ENCODE measurements around the gene CARD8. TPM values are rescaled to one million over a fixed set of nuclear protein-coding genes. Genes with fewer than 3 reads are reported as not detected.
"Not testable (repeated sequence)": the region's sequence is repeated elsewhere in the genome, so short reads cannot be mapped to it uniquely, and the experiment has no call there.

Gene CARD8
- total RNA-seq, 1 donor from 2014 or later, result 47.2 TPM

GRCh38 chr19:48258992-48259391 lies 3.3 kb upstream of the CARD8 start:
- DNase-seq, result not testable (repeated sequence)

DNA sequence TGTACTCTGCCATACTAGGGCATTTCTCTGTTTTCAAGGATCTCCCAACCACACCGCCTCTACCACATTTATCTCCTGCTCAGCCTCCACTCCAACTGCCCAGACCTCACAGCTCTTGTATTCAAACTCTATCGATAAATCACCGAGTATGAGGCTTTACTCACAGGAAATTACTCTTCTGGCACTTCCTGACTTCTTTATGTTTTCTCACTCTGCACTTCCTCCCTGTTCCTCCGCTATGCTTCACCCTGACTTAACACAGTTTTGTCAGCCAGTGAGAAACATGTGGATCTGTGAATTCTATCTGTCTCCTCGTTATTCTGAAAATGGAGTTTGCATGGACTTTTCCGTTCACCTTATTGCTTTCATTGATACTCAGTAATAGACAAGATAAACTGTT lies 2.6 kb upstream of the CARD8 start:
- DNase-seq, result no peak

DNA sequence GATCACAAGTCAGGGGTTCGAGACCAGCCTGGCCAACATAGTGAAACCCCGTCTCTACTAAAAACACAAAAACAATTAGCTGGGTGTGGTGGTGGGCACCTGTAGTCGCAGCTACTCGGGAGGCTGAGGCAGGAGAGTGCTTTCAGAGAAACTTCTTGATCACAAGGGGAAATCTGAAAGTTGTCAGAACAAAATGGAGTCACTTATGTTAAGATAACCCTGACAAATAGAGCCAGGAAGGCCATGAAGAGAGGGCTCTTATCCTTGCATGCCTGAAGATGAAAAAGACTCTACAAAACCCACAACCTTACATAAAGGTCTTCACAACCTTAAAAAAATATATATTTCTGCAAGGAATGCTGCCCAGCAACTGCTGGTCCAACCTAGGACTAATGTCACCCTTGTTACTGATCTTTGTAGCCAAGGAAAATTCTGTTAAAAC lies 1.2 kb downstream of the CARD8 start:
- no peak for DNase-seq

DNA sequence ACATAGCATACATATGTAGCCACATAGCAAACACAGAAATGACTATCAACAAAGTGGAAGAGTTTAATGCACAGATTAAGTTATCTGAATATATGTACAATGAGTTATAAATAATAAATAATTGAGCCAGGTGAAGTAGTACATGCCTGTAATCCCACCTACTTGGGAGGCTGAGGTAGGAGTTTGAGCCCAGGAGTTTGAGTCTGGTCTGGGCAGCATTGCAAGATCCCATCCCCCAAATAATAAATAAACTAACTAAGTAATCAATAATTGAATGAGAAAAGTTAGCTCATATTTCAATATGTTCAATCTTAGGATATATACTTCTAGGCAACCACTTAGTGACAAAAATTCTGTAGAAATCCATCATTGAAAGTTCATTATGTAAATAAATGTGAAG lies 1.7 kb downstream of the CARD8 start:
- no peak for DNase-seq

- no peak for DNase-seq
These were observed 3.1 kb downstream of the CARD8 start for GRCh38 chr19:48252609-48253008.

GRCh38 chr19:48250290-48251025 lies 5.3 kb downstream of the CARD8 start:
- DNase-seq, result no peak

DNA sequence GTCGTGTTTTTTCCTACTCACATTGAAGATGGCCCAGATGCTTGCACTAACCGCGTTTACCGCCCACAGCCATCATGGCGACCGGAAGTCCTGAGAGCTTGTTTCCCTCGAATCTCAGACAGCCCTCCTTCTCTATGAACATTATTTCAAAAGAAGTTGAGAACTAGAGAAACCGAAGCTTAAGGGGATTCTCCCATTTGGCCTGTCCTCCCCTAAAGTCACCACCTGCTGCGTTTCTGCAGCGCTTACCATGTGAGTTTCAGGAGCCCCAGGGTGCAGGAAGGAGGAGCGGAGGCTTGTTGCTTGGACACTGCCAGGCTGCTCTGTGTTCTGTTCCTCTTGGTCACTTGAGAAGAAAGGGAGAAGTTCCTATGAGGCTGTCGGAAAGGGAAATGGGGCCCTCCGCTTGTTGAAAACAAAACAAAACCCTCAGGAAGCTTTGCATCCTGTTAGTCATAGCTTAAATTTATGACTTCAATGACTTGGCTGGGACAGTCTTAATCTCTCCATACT lies 6.2 kb downstream of the CARD8 start:
- DNase-seq, result peak; percentile 20

GRCh38 chr19:48248081-48248833 lies 7.5 kb downstream of the CARD8 start:
- DNase-seq, result no peak

DNA sequence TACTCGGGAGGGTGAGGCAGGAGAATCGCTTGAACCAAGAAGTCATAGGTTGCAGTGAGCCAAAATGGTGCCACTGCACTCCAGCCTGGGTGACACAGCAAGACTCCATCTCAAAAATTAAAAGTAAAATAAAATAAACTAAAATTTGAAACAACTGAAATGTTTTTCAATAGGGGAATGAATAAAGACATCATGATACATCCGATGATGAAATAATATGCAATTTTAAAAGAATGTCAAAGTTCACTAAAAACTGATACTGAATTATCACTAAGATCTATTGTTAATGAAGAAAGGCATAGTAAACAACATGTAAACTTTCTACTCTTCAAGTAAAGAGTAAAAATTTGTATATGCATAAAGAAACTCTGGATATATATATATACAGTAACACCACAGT lies 8.5 kb downstream of the CARD8 start:
- DNase-seq, result no peak

DNA sequence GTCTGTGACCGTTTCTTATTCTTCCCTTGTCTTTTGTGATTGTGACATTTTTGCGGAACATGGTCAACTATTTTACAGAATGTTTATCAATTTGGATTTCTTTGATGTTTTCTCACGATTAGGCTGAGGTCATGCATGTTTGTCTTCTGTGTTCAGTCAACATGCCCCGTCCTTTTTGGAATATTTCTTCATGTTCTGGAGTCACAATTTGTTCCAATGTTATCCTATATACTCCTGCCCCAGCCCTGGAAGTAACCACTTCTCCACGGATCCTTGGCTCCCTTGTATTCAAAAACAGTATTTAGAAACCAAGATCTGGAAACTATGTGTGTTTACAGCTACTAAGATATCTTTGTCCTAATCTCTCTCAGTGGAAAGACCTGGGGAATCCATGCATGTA lies 9.6 kb downstream of the CARD8 start:
- DNase-seq, result no peak

DNA sequence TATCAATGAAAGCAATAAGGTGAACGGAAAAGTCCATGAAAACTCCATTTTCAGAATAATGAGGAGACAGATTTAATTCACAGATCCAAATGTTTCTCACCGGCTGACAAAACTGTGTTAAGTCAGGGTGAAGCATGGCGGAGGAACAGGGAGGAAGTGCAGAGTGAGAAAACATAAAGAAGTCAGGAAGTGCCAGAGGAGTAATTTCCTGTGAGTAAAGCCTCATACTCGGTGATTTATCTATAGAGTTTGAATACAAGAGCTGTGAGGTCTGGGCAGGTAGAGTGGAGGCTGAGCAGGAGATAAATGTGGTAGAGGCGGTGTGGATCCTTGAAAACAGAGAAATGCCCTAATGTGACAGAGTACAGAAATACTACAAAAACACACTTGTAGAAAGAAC lies 11.4 kb downstream of the CARD8 start:
- DNase-seq, result no peak

DNA sequence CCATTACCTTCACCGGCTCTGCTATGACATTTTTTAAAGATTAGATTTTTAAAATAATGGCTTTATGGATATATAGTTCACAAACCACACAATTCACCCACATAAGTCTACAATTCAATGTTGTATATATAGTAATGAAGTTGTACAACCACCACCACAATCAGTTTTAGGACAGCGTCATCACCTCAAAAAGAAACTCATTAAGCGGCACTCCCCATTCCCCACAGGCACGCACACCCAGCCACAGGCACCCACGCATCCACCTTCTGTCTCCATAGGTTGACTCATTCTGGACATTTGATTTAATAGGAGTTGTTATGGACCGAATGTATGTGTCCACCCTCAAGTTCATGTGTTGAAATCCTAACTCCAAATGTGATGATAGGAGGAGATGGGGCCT lies 13.9 kb downstream of the CARD8 start:
- DNase-seq, result not testable (repeated sequence)

- DNase-seq, result no peak
These were observed 16.1 kb downstream of the CARD8 start for GRCh38 chr19:48239582-48240141.

GRCh38 chr19:48239120-48239519 lies 16.6 kb downstream of the CARD8 start:
- no peak for DNase-seq

GRCh38 chr19:48237057-48237456 lies 18.7 kb downstream of the CARD8 start:
- no peak for DNase-seq

DNA sequence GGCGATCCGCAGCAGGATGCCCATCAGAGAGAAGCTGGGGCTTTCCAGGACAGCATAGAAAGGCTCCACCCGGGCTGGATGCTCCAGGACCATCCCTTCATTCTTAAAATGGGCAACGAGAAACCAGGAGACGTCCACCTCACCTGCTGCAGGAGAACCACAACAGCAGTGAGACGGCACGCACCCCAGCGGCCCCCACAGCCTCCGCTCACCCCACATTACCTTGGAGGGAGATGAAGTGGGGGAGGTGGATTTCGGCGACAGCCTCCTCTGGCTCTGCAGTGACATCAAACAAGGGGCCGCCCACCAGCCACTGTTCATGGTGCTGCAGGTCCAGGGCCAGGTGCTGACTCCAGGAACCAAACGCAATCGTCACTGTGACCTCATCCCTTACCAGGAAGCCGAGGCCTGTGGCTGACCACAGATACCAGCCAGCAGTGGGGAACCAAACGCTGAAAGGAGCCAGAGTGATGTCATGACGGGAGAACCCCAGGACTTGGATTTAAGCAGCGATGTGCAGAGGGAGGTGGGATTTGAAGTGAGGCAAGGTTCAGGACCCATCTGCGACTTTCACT lies 25.1 kb downstream of the CARD8 start:
- no peak for DNase-seq

- no peak for DNase-seq
These were observed 34.1 kb downstream of the CARD8 start for GRCh38 chr19:48221628-48222027.

DNA sequence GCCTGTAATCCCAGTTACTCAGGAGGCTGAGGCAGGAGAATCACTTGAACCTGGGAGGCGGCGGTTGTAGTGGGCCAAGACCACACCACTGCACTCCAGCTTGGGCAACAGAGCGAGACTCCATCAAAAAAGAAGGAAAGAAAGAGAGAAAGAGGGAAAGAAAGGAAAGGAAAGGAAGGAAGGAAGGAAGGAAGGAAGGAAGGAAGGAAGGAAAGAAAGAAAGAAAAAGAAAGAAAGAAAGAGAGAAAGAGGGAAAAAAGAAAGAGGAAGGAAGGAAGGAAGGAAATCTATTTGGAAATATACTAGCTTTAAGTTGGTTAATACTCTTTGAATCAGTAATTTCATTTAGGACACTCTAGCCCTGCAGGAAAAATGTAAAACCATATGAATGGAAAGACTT lies 34.9 kb downstream of the CARD8 start:
- not testable (repeated sequence) for DNase-seq

DNA sequence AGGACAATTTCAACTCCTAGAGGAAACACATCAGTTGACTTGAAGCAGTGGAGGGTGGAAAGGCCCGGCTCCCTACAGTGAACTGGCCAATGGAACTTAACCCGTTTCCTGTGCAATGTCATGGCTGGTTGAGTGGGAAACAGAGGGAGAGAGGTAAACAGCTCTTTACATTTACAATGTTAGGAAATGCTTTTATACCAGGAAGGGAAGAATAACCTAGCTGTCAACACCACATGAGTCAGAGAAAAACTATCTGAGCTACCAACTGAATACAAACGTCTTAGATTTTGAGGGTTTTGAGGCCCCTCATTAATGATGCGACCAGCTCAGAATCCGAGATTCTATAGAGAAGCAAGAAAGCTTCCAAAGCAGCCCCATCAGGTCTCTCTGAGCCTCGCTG lies 36.7 kb downstream of the CARD8 start:
- DNase-seq, result no peak

GRCh38 chr19:48216933-48217332 lies 38.8 kb downstream of the CARD8 start:
- no peak for DNase-seq

- no peak for DNase-seq
These were observed 41.8 kb downstream of the CARD8 start for GRCh38 chr19:48213959-48214358.

GRCh38 chr19:48210005-48210404 lies 45.7 kb downstream of the CARD8 start:
- no peak for DNase-seq
